ENCODE measurements around the gene CLPTM1. TPM values are rescaled to one million over a fixed set of nuclear protein-coding genes. Genes with fewer than 3 reads are reported as not detected.

CLPTM1 gene
- total and polyA plus RNA-seq, 4 donors, result 35.9 to 130 (median 85.3) TPM

DNA sequence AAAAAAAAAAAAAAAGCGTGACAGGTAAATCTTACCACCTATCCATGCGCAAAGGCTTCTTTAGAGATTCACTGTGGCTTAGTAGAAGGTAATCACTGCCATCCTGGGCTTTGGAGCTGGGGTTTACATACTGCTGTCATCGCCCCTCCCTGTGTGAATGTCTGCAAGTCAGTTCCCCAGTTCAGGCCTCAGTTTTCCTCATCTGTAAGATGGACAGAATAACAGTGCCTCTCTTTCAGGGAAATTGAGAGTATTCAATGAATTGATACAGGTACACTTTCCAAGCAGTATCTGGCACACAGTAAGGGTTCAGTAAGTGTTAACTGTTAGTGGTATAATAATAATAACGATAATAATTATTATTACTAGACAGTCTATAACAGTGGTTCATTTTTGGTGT lies 48.3 kb downstream of the CLPTM1 start:
- Histone ChIP-seq H3K9ac (ENCODE audit: insufficient read depth in 1 of 2, low read length in 2 of 2) (no peak overlapping the region), H3K27me3 (ENCODE audit: control insufficient read depth in 3 of 3, insufficient read depth in 3 of 3, low read length in 2 of 3) (no peaks in the 10 kb centered on the region), H3K4me3 (no peak overlapping the region), H3K27ac (ENCODE audit: low read depth in 1 of 2, low read length in 1 of 2) (no peak overlapping the region), H3K36me3 (ENCODE audit: control insufficient read depth in 4 of 4, insufficient read depth in 4 of 4, low read length in 4 of 4) (peaks cover 0 to 15% (median 0%) of the 10 kb centered on the region in 4 donors), H3K9me3 (ENCODE audit: control insufficient read depth in 4 of 4, insufficient read depth in 3 of 4, low read length in 3 of 4) (peaks cover 0 to 1% (median 0%) of the 10 kb centered on the region in 4 donors), H3K4me1 (ENCODE audit: control insufficient read depth in 5 of 5, insufficient read depth in 5 of 5, low read length in 5 of 5) (peaks cover 0 to 7% (median 4%) of the 10 kb centered on the region in 5 donors)
- DNase-seq (no peak), ATAC-seq (ENCODE audit: insufficient read depth, low FRiP score) (no peak)
- 95 to 99% methylated on average over 4 of the region's 4 CpGs for WGBS, 2 donors
- TF ChIP-seq, protein P1, sequence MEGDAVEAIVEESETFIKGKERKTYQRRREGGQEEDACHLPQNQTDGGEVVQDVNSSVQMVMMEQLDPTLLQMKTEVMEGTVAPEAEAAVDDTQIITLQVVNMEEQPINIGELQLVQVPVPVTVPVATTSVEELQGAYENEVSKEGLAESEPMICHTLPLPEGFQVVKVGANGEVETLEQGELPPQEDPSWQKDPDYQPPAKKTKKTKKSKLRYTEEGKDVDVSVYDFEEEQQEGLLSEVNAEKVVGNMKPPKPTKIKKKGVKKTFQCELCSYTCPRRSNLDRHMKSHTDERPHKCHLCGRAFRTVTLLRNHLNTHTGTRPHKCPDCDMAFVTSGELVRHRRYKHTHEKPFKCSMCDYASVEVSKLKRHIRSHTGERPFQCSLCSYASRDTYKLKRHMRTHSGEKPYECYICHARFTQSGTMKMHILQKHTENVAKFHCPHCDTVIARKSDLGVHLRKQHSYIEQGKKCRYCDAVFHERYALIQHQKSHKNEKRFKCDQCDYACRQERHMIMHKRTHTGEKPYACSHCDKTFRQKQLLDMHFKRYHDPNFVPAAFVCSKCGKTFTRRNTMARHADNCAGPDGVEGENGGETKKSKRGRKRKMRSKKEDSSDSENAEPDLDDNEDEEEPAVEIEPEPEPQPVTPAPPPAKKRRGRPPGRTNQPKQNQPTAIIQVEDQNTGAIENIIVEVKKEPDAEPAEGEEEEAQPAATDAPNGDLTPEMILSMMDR (IDR thresholded peaks at IDR 0.05; ENCODE audit: control extremely low read depth, extremely low read depth), result no peak

- DNase-seq (no peak), ATAC-seq (ENCODE audit: insufficient read depth, low FRiP score) (no peak)
- peaks cover 0 to 1% (median 0%) of the 10 kb centered on the region in 4 donors for H3K9me3 ChIP-seq (ENCODE audit: control insufficient read depth in 4 of 4, insufficient read depth in 3 of 4, low read length in 3 of 4)
- peaks cover 0 to 7% (median 4%) of the 10 kb centered on the region in 5 donors for H3K4me1 ChIP-seq (ENCODE audit: control insufficient read depth in 5 of 5, insufficient read depth in 5 of 5, low read length in 5 of 5)
- H3K4me3 ChIP-seq, result no peak overlapping the region
- H3K9ac ChIP-seq (ENCODE audit: insufficient read depth in 1 of 2, low read length in 2 of 2), result no peak overlapping the region
- WGBS, 2 donors, result 94% methylated on average over 9 of the region's 9 CpGs
- peaks cover 0 to 21% (median 0%) of the 10 kb centered on the region in 4 donors for H3K36me3 ChIP-seq (ENCODE audit: control insufficient read depth in 4 of 4, insufficient read depth in 4 of 4, low read length in 4 of 4)
- H3K27me3 ChIP-seq (ENCODE audit: control insufficient read depth in 3 of 3, insufficient read depth in 3 of 3, low read length in 2 of 3), result no peaks in the 10 kb centered on the region
- TF ChIP-seq, protein P1 (IDR thresholded peaks at IDR 0.05; ENCODE audit: control extremely low read depth, extremely low read depth), result no peak
- no peak overlapping the region for H3K27ac ChIP-seq (ENCODE audit: low read depth in 1 of 2, low read length in 1 of 2)
Measured at GRCh38 chr19:45005787-45006186, 50.6 kb downstream of the CLPTM1 start.

DNA sequence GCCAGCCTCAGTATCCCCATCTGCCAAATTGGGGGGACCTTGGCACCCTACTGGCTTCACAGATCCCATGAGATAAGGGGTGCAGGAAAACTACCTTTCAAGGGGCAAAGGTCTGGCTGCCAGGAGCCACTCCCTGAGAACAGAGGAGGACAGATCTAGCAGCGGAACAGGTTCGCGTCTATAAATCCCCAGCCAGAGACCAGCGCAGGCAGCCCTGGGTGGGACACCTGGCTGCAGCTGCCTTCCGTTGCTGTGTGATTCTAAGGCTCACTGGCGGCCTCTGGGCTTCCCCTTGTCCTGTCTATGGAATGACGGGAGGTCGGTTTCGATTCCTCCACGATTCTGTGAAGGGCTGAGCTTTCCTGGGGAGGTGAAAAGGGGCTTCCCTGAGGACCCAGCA lies 53.4 kb downstream of the CLPTM1 start:
- TF ChIP-seq, protein P1 (IDR thresholded peaks at IDR 0.05; ENCODE audit: control extremely low read depth, extremely low read depth), result no peak
- no peak for DNase-seq

More for the DNA sequence above, 53.4 kb downstream of the CLPTM1 start:
- Histone ChIP-seq H3K36me3 (ENCODE audit: control insufficient read depth in 4 of 4, insufficient read depth in 4 of 4, low read length in 4 of 4) (peaks cover 0 to 37% (median 0%) of the 10 kb centered on the region in 4 donors), H3K9ac (ENCODE audit: insufficient read depth in 1 of 2, low read length in 2 of 2) (no peak overlapping the region), H3K27me3 (ENCODE audit: control insufficient read depth in 3 of 3, insufficient read depth in 3 of 3, low read length in 2 of 3) (no peaks in the 10 kb centered on the region), H3K4me1 (ENCODE audit: control insufficient read depth in 5 of 5, insufficient read depth in 5 of 5, low read length in 5 of 5) (peaks cover 0 to 2% (median 0%) of the 10 kb centered on the region in 5 donors), H3K9me3 (ENCODE audit: control insufficient read depth in 4 of 4, insufficient read depth in 3 of 4, low read length in 3 of 4) (peaks cover 0 to 1% (median 0%) of the 10 kb centered on the region in 4 donors), H3K27ac (ENCODE audit: low read depth in 1 of 2, low read length in 1 of 2) (no peak overlapping the region), H3K4me3 (no peak overlapping the region)
- ATAC-seq (ENCODE audit: insufficient read depth, low FRiP score), result no peak
- 87 to 90% methylated on average over 10 of the region's 10 CpGs for WGBS, 2 donors

Data from lung (tissue), 12 donors.